Subcutaneous adipose tissue (tissue), 4 donors: ENCODE results near the gene ADAMTSL1. TPM values are rescaled to one million over a fixed set of nuclear protein-coding genes. Genes with fewer than 3 reads are reported as not detected.

Source experiments
- total RNA-seq, 4 donors: library from RNA; depleted of rRNA; stranded (reverse); fragments of >200 nt; gene quantifications; one replicate each; pipeline ENCODE4 v1.1.0, GENCODE V29; 2016
- TF ChIP-seq, protein P1 (sequence below): fragments of 450-650 bp; IDR thresholded peaks from one replicate; pipeline ENCODE4 v1.5.1; 2016; ENCODE audit warnings: low read depth, mild to moderate bottlenecking, control low read depth, antibody characterized with exemption, moderate library complexity

The ADAMTSL1 gene
- total RNA-seq, 4 donors from 2014 or later, result 0.49 to 16.4 (median 10.5) TPM

DNA sequence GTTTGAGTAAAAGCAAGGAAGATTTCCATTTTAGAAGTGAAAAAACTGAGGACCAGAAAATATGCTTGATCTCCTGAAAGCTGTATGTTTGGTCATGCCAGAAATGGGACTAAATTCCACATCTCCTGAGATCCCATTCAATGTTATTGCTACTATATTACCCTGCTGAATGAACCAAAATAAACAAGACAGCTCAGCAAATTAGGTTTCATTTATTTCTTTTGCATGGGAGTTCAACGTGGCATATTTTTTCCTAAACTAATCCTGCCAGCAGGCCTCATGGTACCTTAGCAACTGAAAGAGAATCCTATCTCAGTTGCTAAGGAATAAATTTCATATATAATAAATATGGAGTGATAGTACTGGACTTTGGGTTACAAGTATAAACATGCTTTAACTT is 101.7 kb downstream of the ADAMTSL1 start:
- TF ChIP-seq, protein P1, sequence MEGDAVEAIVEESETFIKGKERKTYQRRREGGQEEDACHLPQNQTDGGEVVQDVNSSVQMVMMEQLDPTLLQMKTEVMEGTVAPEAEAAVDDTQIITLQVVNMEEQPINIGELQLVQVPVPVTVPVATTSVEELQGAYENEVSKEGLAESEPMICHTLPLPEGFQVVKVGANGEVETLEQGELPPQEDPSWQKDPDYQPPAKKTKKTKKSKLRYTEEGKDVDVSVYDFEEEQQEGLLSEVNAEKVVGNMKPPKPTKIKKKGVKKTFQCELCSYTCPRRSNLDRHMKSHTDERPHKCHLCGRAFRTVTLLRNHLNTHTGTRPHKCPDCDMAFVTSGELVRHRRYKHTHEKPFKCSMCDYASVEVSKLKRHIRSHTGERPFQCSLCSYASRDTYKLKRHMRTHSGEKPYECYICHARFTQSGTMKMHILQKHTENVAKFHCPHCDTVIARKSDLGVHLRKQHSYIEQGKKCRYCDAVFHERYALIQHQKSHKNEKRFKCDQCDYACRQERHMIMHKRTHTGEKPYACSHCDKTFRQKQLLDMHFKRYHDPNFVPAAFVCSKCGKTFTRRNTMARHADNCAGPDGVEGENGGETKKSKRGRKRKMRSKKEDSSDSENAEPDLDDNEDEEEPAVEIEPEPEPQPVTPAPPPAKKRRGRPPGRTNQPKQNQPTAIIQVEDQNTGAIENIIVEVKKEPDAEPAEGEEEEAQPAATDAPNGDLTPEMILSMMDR, result no peak

DNA sequence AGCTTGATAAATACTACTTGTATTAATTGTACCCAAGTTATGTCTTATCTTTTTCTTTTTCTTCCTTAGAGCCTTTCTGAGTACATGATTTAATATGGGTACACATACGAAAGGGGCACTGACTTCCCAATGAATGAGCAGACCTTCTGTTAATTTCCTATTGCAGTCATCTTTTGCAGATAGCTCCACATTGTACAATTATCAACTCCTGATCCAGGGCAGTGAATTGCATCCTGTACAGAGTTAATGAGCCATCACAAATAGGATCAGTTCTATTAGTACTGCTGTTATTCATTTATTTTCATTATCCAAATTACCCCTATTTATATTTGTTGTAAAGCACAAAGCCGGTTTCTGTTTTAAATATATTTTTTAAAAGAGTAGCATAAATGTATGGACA is 105.6 kb downstream of the ADAMTSL1 start:
- TF ChIP-seq, protein P1, result no peak

DNA sequence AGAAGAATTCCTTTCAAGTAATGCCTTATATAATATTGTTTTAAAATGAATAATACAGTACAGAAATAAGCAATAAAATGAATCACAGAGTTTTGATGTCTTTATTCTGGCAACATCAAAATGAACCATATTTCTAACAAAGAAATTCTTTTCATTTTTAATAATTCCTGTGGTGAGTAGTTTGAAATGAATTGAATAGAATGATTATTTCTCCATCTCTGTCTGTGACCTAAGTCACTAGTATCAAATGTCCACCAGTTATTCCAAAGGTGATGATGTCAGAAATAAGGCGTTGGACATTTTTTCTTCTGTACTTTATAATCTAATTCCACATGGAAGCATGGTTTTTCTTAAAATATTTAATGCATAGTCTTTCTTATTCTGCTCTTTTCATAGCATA is 106.2 kb downstream of the ADAMTSL1 start:
- TF ChIP-seq, protein P1, result no peak

DNA sequence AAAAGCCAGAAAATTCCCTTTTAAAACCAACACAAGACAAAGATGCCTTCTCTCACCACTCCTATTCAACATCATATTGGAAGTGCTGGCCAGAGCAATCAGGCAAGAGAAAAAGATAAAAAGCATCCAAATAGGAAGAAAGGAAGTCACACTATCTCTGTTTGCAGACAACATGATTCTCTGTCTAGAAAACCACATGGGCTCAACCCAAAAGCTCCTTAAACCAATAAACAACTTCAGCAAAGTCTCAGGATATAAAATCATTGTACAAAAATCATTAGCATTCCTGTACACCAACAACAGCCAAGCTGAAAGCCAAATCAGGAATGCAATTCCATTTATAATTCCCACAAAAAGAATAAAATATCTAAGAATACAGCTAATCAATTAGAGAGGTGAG is 112.0 kb downstream of the ADAMTSL1 start:
- TF ChIP-seq, protein P1, result no peak

DNA sequence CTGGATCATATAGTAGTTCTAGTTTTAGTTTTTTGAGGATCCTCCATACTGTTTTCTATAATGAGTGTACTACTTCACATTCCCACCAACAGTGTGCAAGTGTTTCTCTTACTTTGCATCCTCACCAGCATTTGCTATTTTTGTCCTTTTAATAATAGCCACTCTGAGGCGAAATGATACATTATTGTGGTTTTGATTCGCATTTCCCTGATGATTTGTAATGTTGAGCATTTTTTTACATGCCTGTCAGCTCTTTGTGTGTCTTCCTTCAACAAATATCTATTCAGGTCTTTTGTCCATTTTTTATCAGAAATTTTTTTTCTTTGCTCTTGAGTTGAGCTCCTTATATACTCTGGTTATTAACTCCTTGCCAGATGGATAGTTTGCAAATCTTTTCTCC is 114.0 kb downstream of the ADAMTSL1 start:
- TF ChIP-seq, protein P1, result no peak

DNA sequence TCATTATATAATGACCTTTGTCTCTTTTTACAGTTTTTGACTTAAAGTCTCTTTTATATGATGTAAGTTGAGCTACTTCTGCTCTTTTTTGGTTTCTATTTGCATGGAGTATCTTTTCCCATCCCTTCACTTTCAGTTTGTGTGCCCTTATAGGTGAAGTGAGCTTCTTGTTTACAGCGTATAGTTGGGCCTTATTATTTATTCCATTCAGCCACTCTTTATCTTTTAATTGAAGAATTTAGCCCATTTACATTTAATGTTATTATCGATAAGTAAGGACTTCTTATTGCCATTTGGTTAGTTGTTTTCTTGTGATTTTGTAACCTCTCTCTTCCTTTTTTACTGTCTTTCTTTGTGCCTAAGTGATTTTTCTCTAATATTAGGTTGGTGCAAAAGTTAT is 117.3 kb downstream of the ADAMTSL1 start:
- TF ChIP-seq, protein P1, result no peak

DNA sequence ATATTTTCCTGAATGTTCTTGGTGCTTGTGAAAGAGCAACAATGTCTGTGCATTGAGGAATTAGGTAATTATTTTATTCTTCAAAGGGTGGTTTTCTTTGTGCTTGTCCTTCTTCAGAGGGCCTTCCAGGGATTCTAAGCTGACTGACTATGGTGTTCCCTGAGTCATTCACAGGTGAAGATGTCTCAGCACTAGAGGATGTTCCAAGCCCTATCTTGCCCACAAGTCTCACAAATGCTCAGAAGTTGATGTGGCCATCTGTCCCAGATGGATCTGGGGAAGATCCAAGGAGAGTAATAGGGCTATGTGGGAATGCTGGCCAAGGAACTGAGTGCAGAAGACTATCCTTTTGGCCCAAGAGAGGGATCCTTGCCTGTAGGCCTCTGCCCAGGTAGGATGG is 120.9 kb downstream of the ADAMTSL1 start:
- TF ChIP-seq, protein P1, result no peak
